Ishikawa (cell line): Measurements from ENCODE around the gene PCCB.

Experiments used
- CEBPB ChIP-seq: IDR thresholded peaks from 2 replicates; pipeline ENCODE4 v1.6.1; 2012
- EP300 ChIP-seq: IDR thresholded peaks from 2 replicates; pipeline ENCODE4 v1.6.1; 2012; ENCODE audit warnings: borderline replicate concordance
- MAX ChIP-seq: IDR thresholded peaks from 2 replicates; pipeline ENCODE4 v1.6.1; 2012
- NFIC ChIP-seq: IDR thresholded peaks from 2 replicates; pipeline ENCODE4 v1.6.1; 2012
- TAF1 ChIP-seq: IDR thresholded peaks from 2 replicates; pipeline ENCODE4 v1.6.1; 2012; ENCODE audit warnings: low read depth, mild to moderate bottlenecking
- USF1 ChIP-seq: IDR thresholded peaks from 2 replicates; pipeline ENCODE4 v1.6.1; 2012

- TF ChIP-seq USF1 (no peak), EP300 (no peak), TAF1 (no peak), NFIC (no peak), MAX (no peak), CEBPB (no peak)
These were observed 82.6 kb downstream of the PCCB start for GRCh38 chr3:136332776-136333175.
